IMR-90 (cell line): ENCODE measurements around the gene ABHD2. TPM values are rescaled to one million over a fixed set of nuclear protein-coding genes. Genes with fewer than 3 reads are reported as not detected.

Experiments
- ATAC-seq: fragments of 200-7000 bp; cut with Tn5 transposase; 2 replicates; pipeline ENCODE4 v1.9.1; 2020; ENCODE audit warnings: low read depth, mild to moderate bottlenecking, moderate library complexity
- BruUV-seq: library from RNA; stranded (reverse); fragments of 400-500 nt; replicated peaks from 2 replicates; lab custom pipeline; 2021; lab: Mats Ljungman, UMichigan
- CTCF ChIA-PET: fragments of 300-600 bp; formaldehyde crosslinking; extraction: SDS; loops from one replicate; lab custom pipeline; 2021; ENCODE audit warnings: antibody characterized with exemption; lab: Yijun Ruan, JAX
- POLR2A ChIA-PET: fragments of 300-600 bp; sonication (Branson Sonifier 250); formaldehyde crosslinking; loops from one replicate; lab custom pipeline; 2022; ENCODE audit warnings: antibody characterized with exemption; ENCODE audit not compliant: unreplicated experiment; lab: Charles Lee
- DNase-seq: peaks from one replicate; pipeline ENCODE4 v3.0.0; 2013
- H2AFZ ChIP-seq: replicated peaks from 2 replicates; pipeline ENCODE3; 2013; ENCODE audit warnings: low read length, mild to moderate bottlenecking; ENCODE audit not compliant: poor library complexity
- H2AK5ac ChIP-seq: 2 replicates; pipeline ENCODE4 v1.6.1; 2013; ENCODE audit warnings: low read depth, low read length, inconsistent platforms
- H2AK9ac ChIP-seq: replicated peaks from 2 replicates; pipeline ENCODE3; 2013; ENCODE audit warnings: mild to moderate bottlenecking, low read depth, low read length, moderate library complexity; ENCODE audit not compliant: poor library complexity
- H2BK120ac ChIP-seq: 2 replicates; pipeline ENCODE4 v1.6.1; 2013; ENCODE audit warnings: low read depth, low read length, inconsistent platforms
- H2BK15ac ChIP-seq: 3 replicates; pipeline ENCODE4 v1.6.1; 2013; ENCODE audit warnings: low read depth, low read length, inconsistent platforms
- H2BK20ac ChIP-seq: 2 replicates; pipeline ENCODE4 v1.6.1; 2013; ENCODE audit warnings: low read depth, mild to moderate bottlenecking, inconsistent platforms, low read length, moderate library complexity
- H2BK5ac ChIP-seq: 2 replicates; pipeline ENCODE4 v1.6.1; 2013; ENCODE audit warnings: mild to moderate bottlenecking, low read depth, low read length, inconsistent platforms; ENCODE audit not compliant: poor library complexity, severe bottlenecking
- H3K14ac ChIP-seq: replicated peaks from 2 replicates; pipeline ENCODE4 v1.6.1; 2013; ENCODE audit warnings: low read depth, low read length, inconsistent platforms
- H3K18ac ChIP-seq: 2 replicates; pipeline ENCODE4 v1.6.1; 2013; ENCODE audit warnings: low read depth, low read length, control low read depth
- H3K23ac ChIP-seq: 2 replicates; pipeline ENCODE4 v1.6.1; 2013; ENCODE audit warnings: low read depth, low read length, inconsistent platforms
- H3K27ac ChIP-seq: 2 replicates; pipeline ENCODE4 v1.5.1; 2013; ENCODE audit warnings: mild to moderate bottlenecking, control low read depth, low read length; ENCODE audit not compliant: insufficient read depth
- H3K27me3 ChIP-seq: 2 replicates; pipeline ENCODE4 v1.6.1; 2013; ENCODE audit warnings: low read length; ENCODE audit not compliant: control insufficient read depth, insufficient read depth
- H3K36me3 ChIP-seq: 2 replicates; pipeline ENCODE4 v1.6.1; 2013; ENCODE audit warnings: low read length, mixed read lengths; ENCODE audit not compliant: control insufficient read depth, insufficient read depth
- H3K4ac ChIP-seq: 2 replicates; pipeline ENCODE4 v1.6.1; 2013; ENCODE audit warnings: low read depth, low read length, inconsistent platforms
- H3K4me1 ChIP-seq: 2 replicates; pipeline ENCODE4 v1.6.1; 2013; ENCODE audit warnings: low read length, mixed read lengths; ENCODE audit not compliant: control insufficient read depth, insufficient read depth
- H3K4me2 ChIP-seq: 2 replicates; pipeline ENCODE4 v1.6.1; 2013; ENCODE audit warnings: low read depth, mild to moderate bottlenecking, control low read depth, low read length, moderate library complexity
- H3K4me3 ChIP-seq: 2 replicates; pipeline ENCODE4 v1.5.1; 2013; ENCODE audit warnings: low read depth, mild to moderate bottlenecking, control low read depth, low read length, moderate library complexity; ENCODE audit not compliant: insufficient read depth
- H3K56ac ChIP-seq: 2 replicates; pipeline ENCODE4 v1.6.1; 2013; ENCODE audit warnings: low read length, inconsistent platforms; ENCODE audit not compliant: insufficient read depth; ENCODE audit errors: extremely low read depth
- H3K79me1 ChIP-seq, 2 experiments: 2 replicates each; pipeline ENCODE4 v1.6.1; 2013; ENCODE audit warnings: low read length in 2 of 2, inconsistent platforms in 1 of 2, low read depth in 1 of 2
- H3K9ac ChIP-seq: 2 replicates; pipeline ENCODE4 v1.6.1; 2013; ENCODE audit warnings: low read depth, low read length, control low read depth
- H3K9me1 ChIP-seq: 2 replicates; pipeline ENCODE4 v1.6.1; 2013; ENCODE audit warnings: low read length, inconsistent platforms; ENCODE audit not compliant: insufficient read depth
- H3K9me3 ChIP-seq: 2 replicates; pipeline ENCODE4 v1.6.1; 2013; ENCODE audit warnings: low read length; ENCODE audit not compliant: control insufficient read depth, insufficient read depth
- H4K20me1 ChIP-seq: 2 replicates; pipeline ENCODE4 v1.6.1; 2013; ENCODE audit warnings: low read length, inconsistent platforms; ENCODE audit not compliant: insufficient read depth
- H4K5ac ChIP-seq: 2 replicates; pipeline ENCODE4 v1.6.1; 2013; ENCODE audit warnings: mild to moderate bottlenecking, low read depth, low read length, control low read depth
- H4K8ac ChIP-seq, 2 experiments: 2 replicates each; pipeline ENCODE4 v1.6.1; 2013; ENCODE audit warnings: low read depth in 2 of 2, low read length in 2 of 2, control low read depth in 1 of 2, inconsistent platforms in 1 of 2
- H4K91ac ChIP-seq: 2 replicates; pipeline ENCODE4 v1.6.1; 2013; ENCODE audit warnings: low read depth, low read length, inconsistent platforms; ENCODE audit not compliant: insufficient read depth
- BHLHE40 ChIP-seq: fragments of 150-350 bp; IDR thresholded peaks from 2 replicates; pipeline ENCODE4 v1.6.1; 2016; ENCODE audit warnings: mild to moderate bottlenecking, low read depth, low read length
- CEBPB ChIP-seq: IDR thresholded peaks from 2 replicates; pipeline ENCODE4 v1.6.1; 2012; ENCODE audit warnings: low read depth, low read length, improper control_type of control experiment
- FOS ChIP-seq: fragments of 150-350 bp; IDR thresholded peaks from 2 replicates; pipeline ENCODE4 v1.6.1; 2016; ENCODE audit warnings: low read depth, low read length
- MAZ ChIP-seq: IDR thresholded peaks from 2 replicates; pipeline ENCODE4 v1.6.1; 2012; ENCODE audit warnings: low read depth, mild to moderate bottlenecking, low read length, improper control_type of control experiment, moderate library complexity, borderline replicate concordance
- POLR2A ChIP-seq: IDR thresholded peaks from 2 replicates; pipeline ENCODE4 v1.6.1; 2012; ENCODE audit warnings: mild to moderate bottlenecking, low read depth, low read length
- RAD21 ChIP-seq: IDR thresholded peaks from 2 replicates; pipeline ENCODE4 v1.6.1; 2012; ENCODE audit warnings: low read length, improper control_type of control experiment
- RFX5 ChIP-seq: IDR thresholded peaks from 2 replicates; pipeline ENCODE4 v1.8.0; 2012; ENCODE audit warnings: low read depth, mild to moderate bottlenecking, low read length, moderate library complexity
- SMC3 ChIP-seq: fragments of 150-350 bp; IDR thresholded peaks from 2 replicates; pipeline ENCODE4 v1.6.1; 2016; ENCODE audit warnings: low read depth, mild to moderate bottlenecking, antibody characterized with exemption, low read length, moderate library complexity
- USF2 ChIP-seq: fragments of 150-350 bp; IDR thresholded peaks from 2 replicates; pipeline ENCODE4 v1.6.1; 2017; ENCODE audit warnings: mild to moderate bottlenecking, antibody characterized with exemption, low read length, low read depth
- WGBS, 2 experiments: methylation state at CpG; one replicate each; pipeline versions ENCODE4 v1.1.5 to v1.1.7; 2013; ENCODE audit warnings: missing lambda C conversion rate in 2 of 2; ENCODE audit not compliant: insufficient read length in 1 of 2; ENCODE audit errors: extremely low coverage in 2 of 2; 5-methylcytosine and 5-hydroxymethylcytosine counted together
- dilution Hi-C: fragments of 300-500 bp; cut with HindIII; formaldehyde crosslinking; loops from one replicate; pipeline ENCODE4 v1.14.3; 2018; ENCODE audit warnings: low sequenced_read_pairs; ENCODE audit not compliant: unreplicated experiment
- in situ Hi-C: fragments of 300-500 bp; cut with MboI; formaldehyde crosslinking; loops from 3 replicates; pipeline ENCODE4 v1.14.3; 2019; ENCODE audit warnings: low sequenced_read_pairs, inconsistent platforms, mixed read lengths
- intact Hi-C: fragments of 100-400 bp; cut with micrococcal nuclease; formaldehyde crosslinking; loops from 2 replicates; pipeline ENCODE4 v1.10.0; 2022
- polyA plus RNA-seq, 3 experiments: library from polyadenylated mRNA; depleted of rRNA; stranded (reverse); fragments of >200 nt; gene quantifications; 2 replicates each; pipeline ENCODE4 v1.2.3, GENCODE V29; 2012; ENCODE audit warnings: low replicate concordance in 1 of 3
- total RNA-seq: library from RNA; depleted of rRNA; stranded (reverse); fragments of >200 nt; gene quantifications from 2 replicates; pipeline ENCODE4 v1.2.3, GENCODE V29; 2012

Gene ABHD2
- total and polyA plus RNA-seq, 2 of the 4 experiments (the other 2 are of a cell fraction) = 31.2 to 62.9 TPM

DNA sequence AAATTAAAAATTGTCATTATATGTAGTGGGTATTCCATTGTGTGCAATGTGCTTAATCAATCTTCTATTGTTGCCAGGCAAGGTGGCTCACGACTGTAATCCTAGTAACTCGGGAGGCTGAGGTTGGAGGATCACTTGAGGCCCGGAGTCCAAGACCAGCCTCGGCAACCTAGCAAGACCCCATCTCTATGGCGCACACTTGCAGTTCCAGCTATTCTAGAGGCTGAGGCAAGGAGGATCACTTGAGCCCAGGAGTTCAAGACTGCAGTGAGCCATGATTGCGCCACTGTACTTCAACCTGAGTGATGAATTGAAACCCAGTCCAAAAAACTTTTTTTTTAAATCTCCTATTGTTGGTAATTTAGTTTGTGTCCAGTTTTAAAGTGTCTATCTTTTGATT, 33.4 kb upstream of the ABHD2 start:
- Histone ChIP-seq H4K20me1 (no peaks in the 10 kb centered on the region), H3K27me3 (no peaks in the 10 kb centered on the region), H3K14ac (no peak overlapping the region), H2BK5ac (no peak overlapping the region), H2BK20ac (no peak overlapping the region), H3K56ac (no peak overlapping the region), H3K4me1 (peaks cover 8% of the 10 kb centered on the region), H4K91ac (no peak overlapping the region; the same call in 1 of the 2 replicates), H2AK9ac (no peak overlapping the region), H3K4me2 (no peak overlapping the region), H4K5ac (no peak overlapping the region), H3K18ac (no peak overlapping the region), H2BK15ac (no peak overlapping the region), H3K4ac (no peak overlapping the region), H3K9me1 (peaks cover 4% of the 10 kb centered on the region), H3K36me3 (no peaks in the 10 kb centered on the region), H2AFZ (no peak overlapping the region), H3K9me3 (no peaks in the 10 kb centered on the region), H3K23ac (no peak overlapping the region), H4K8ac (no peak overlapping the region), H3K79me1 (no peaks in the 10 kb centered on the region), H2AK5ac (no peak overlapping the region), H3K9ac (no peak overlapping the region), H3K4me3 (no peak overlapping the region), H3K27ac (no peak overlapping the region), H2BK120ac (no peak overlapping the region)
- dilution Hi-C loops (no loop called here), intact Hi-C loops (loop anchor here (5.0 to 10.0 kb wide), 2 partner anchors 250 to 398 kb away; no protein-coding TSS in a partner anchor), in situ Hi-C loops (loop anchor here (5.0 kb wide), 1 partner anchor 122 kb away; no protein-coding TSS in a partner anchor)
- ChIA-PET POLR2A (no interaction called here), CTCF (interaction anchor here (0.9 to 1.2 kb wide), 2 partner anchors 75 to 123 kb away, joined by 3 to 4 read pairs; no protein-coding TSS in a partner anchor)
- WGBS, 2 experiments = 100% methylated on average over 1 of the region's 6 CpGs; no CpG with 5 or more reads in 1 of the 2 experiments
- BruUV-seq = no TSS peak
- no peak for DNase-seq
- ATAC-seq = no peak
- TF ChIP-seq RFX5 (no peak), BHLHE40 (no peak), SMC3 (no peak), USF2 (no peak), FOS (no peak), MAZ (no peak), CEBPB (peak; percentile 36; the same call in 1 of the 2 replicates), POLR2A (no peak), RAD21 (no peak)
